ENCODE data around the gene HECW1. TPM values are rescaled to one million over a fixed set of nuclear protein-coding genes. Genes with fewer than 3 reads are reported as not detected.
A peak's percentile ranks its signal among the peaks of the same experiment; 100 is the strongest.
"Not testable (repeated sequence)": the region's sequence is repeated elsewhere in the genome, so short reads cannot be mapped to it uniquely, and the experiment has no call there.

The HECW1 gene
- total and polyA plus RNA-seq, 2 experiments from 2014 or later: 2.0 to 4.8 TPM

- Histone ChIP-seq H4K20me1 (ENCODE audit: insufficient read depth) (no peaks in the 10 kb centered on the region), H3K9ac (no peak overlapping the region), H3K4me1 (ENCODE audit: insufficient read depth) (peaks cover 11% of the 10 kb centered on the region; the same call in 1 of the 2 replicates), H3K27me3 (replicated peaks; ENCODE audit: insufficient read depth) (no peaks in the 10 kb centered on the region), H3K36me3 (ENCODE audit: low read depth) (no peaks in the 10 kb centered on the region), H3K79me2 (ENCODE audit: insufficient read depth) (no peaks in the 10 kb centered on the region), H3F3A (ENCODE audit: insufficient read depth) (no peaks in the 10 kb centered on the region), H3K4me3 (no peak overlapping the region), H3K27ac (no peak overlapping the region), H3K9me2 (ENCODE audit: insufficient read depth) (no peaks in the 10 kb centered on the region), H2AFZ (no peak overlapping the region), H3K4me2 (ENCODE audit: unreplicated experiment) (no peak overlapping the region), H3K9me3 (ENCODE audit: low read depth) (no peaks in the 10 kb centered on the region)
- no peak for DNase-seq
- WGBS, 2 experiments (ENCODE audit: low coverage in 1 of 2, low lambda C conversion rate in 2 of 2, missing lambda C conversion rate in 2 of 2): 79 to 84% methylated on average over 3 of the region's 3 CpGs
- in situ Hi-C loops (cut with MboI): no loop called here
- no peak for TF ChIP-seq EZH2phosphoT487 (IDR thresholded peaks at IDR 0.05; ENCODE audit: insufficient read depth, low read depth)
- no peak for TF ChIP-seq EZH2 (IDR thresholded peaks at IDR 0.05; ENCODE audit: insufficient read depth, poor library complexity, severe bottlenecking)
These were observed 100.5 kb downstream of the HECW1 start for GRCh38 chr7:43212921-43213320.

GRCh38 chr7:43215061-43215460 lies 102.6 kb downstream of the HECW1 start:
- H3K4me3 ChIP-seq: no peak overlapping the region
- no peaks in the 10 kb centered on the region for H3K36me3 ChIP-seq (ENCODE audit: low read depth)
- in situ Hi-C loops (cut with MboI): no loop called here
- TF ChIP-seq EZH2 (IDR thresholded peaks at IDR 0.05; ENCODE audit: insufficient read depth, poor library complexity, severe bottlenecking): no peak
- no peak for TF ChIP-seq EZH2phosphoT487 (IDR thresholded peaks at IDR 0.05; ENCODE audit: insufficient read depth, low read depth)
- H3K9me2 ChIP-seq (ENCODE audit: insufficient read depth): no peaks in the 10 kb centered on the region
- no peaks in the 10 kb centered on the region for H3K27me3 ChIP-seq (replicated peaks; ENCODE audit: insufficient read depth)
- 63 to 68% methylated on average over 6 of the region's 6 CpGs for WGBS, 2 experiments (ENCODE audit: low coverage in 1 of 2, low lambda C conversion rate in 2 of 2, missing lambda C conversion rate in 2 of 2)
- no peak overlapping the region for H3K9ac ChIP-seq
- peaks cover 11% of the 10 kb centered on the region; the same call in 1 of the 2 replicates for H3K4me1 ChIP-seq (ENCODE audit: insufficient read depth)
- no peaks in the 10 kb centered on the region for H4K20me1 ChIP-seq (ENCODE audit: insufficient read depth)
- H3K27ac ChIP-seq: no peak overlapping the region
- H2AFZ ChIP-seq: no peak overlapping the region
- H3K79me2 ChIP-seq (ENCODE audit: insufficient read depth): no peaks in the 10 kb centered on the region
- H3F3A ChIP-seq (ENCODE audit: insufficient read depth): no peaks in the 10 kb centered on the region
- DNase-seq: no peak
- no peaks in the 10 kb centered on the region for H3K9me3 ChIP-seq (ENCODE audit: low read depth)
- no peak overlapping the region for H3K4me2 ChIP-seq (ENCODE audit: unreplicated experiment)

GRCh38 chr7:43217055-43217454 lies 104.6 kb downstream of the HECW1 start:
- no peak overlapping the region for H3K27ac ChIP-seq
- TF ChIP-seq EZH2 (IDR thresholded peaks at IDR 0.05; ENCODE audit: insufficient read depth, poor library complexity, severe bottlenecking) (no peak), EZH2phosphoT487 (IDR thresholded peaks at IDR 0.05; ENCODE audit: insufficient read depth, low read depth) (no peak)
- H3K4me1 ChIP-seq (ENCODE audit: insufficient read depth): peaks cover 7% of the 10 kb centered on the region; the same call in 1 of the 2 replicates
- no peaks in the 10 kb centered on the region for H3K27me3 ChIP-seq (replicated peaks; ENCODE audit: insufficient read depth)
- H3K79me2 ChIP-seq (ENCODE audit: insufficient read depth): no peaks in the 10 kb centered on the region
- H3K9ac ChIP-seq: no peak overlapping the region
- in situ Hi-C loops (cut with MboI): no loop called here
- H2AFZ ChIP-seq: no peak overlapping the region
- DNase-seq: no peak
- 100% methylated on average over 2 of the region's 2 CpGs for WGBS, 2 experiments (ENCODE audit: low coverage in 1 of 2, low lambda C conversion rate in 2 of 2, missing lambda C conversion rate in 2 of 2)
- H3K4me3 ChIP-seq: no peak overlapping the region
- H4K20me1 ChIP-seq (ENCODE audit: insufficient read depth): no peaks in the 10 kb centered on the region
- no peaks in the 10 kb centered on the region for H3K36me3 ChIP-seq (ENCODE audit: low read depth)
- H3K9me3 ChIP-seq (ENCODE audit: low read depth): no peaks in the 10 kb centered on the region
- H3F3A ChIP-seq (ENCODE audit: insufficient read depth): no peaks in the 10 kb centered on the region
- H3K9me2 ChIP-seq (ENCODE audit: insufficient read depth): no peaks in the 10 kb centered on the region
- no peak overlapping the region for H3K4me2 ChIP-seq (ENCODE audit: unreplicated experiment)

GRCh38 chr7:43218901-43219300 lies 106.5 kb downstream of the HECW1 start:
- H3K27ac ChIP-seq; H3K9me2 ChIP-seq (ENCODE audit: insufficient read depth); H3K4me3 ChIP-seq; H4K20me1 ChIP-seq (ENCODE audit: insufficient read depth); H3K79me2 ChIP-seq (ENCODE audit: insufficient read depth); H3K9me3 ChIP-seq (ENCODE audit: low read depth); DNase-seq; H3K36me3 ChIP-seq (ENCODE audit: low read depth); H3K9ac ChIP-seq; H3K27me3 ChIP-seq (replicated peaks; ENCODE audit: insufficient read depth); H3F3A ChIP-seq (ENCODE audit: insufficient read depth); H3K4me1 ChIP-seq (ENCODE audit: insufficient read depth); H3K4me2 ChIP-seq (ENCODE audit: unreplicated experiment); H2AFZ ChIP-seq; in situ Hi-C loops (cut with MboI): not testable (repeated sequence)
- WGBS, 2 experiments (ENCODE audit: low coverage in 1 of 2, low lambda C conversion rate in 2 of 2, missing lambda C conversion rate in 2 of 2): 82 to 93% methylated on average over 4 of the region's 4 CpGs

- no peak overlapping the region for H2AFZ ChIP-seq
- peaks cover 6% of the 10 kb centered on the region; the same call in 1 of the 2 replicates for H3K4me1 ChIP-seq (ENCODE audit: insufficient read depth)
- no peaks in the 10 kb centered on the region for H3K9me3 ChIP-seq (ENCODE audit: low read depth)
- H3K36me3 ChIP-seq (ENCODE audit: low read depth): no peaks in the 10 kb centered on the region
- no peaks in the 10 kb centered on the region for H4K20me1 ChIP-seq (ENCODE audit: insufficient read depth)
- no peaks in the 10 kb centered on the region for H3K79me2 ChIP-seq (ENCODE audit: insufficient read depth)
- in situ Hi-C loops (cut with MboI): no loop called here
- TF ChIP-seq EZH2 (IDR thresholded peaks at IDR 0.05; ENCODE audit: insufficient read depth, poor library complexity, severe bottlenecking) (no peak), EZH2phosphoT487 (IDR thresholded peaks at IDR 0.05; ENCODE audit: insufficient read depth, low read depth) (no peak)
- no peak overlapping the region for H3K27ac ChIP-seq
- no peak overlapping the region for H3K4me3 ChIP-seq
- peak; percentile 89 for DNase-seq
- no peaks in the 10 kb centered on the region for H3F3A ChIP-seq (ENCODE audit: insufficient read depth)
- no peaks in the 10 kb centered on the region for H3K27me3 ChIP-seq (replicated peaks; ENCODE audit: insufficient read depth)
- no peak overlapping the region for H3K9ac ChIP-seq
- 37 to 40% methylated on average over 6 of the region's 6 CpGs for WGBS, 2 experiments (ENCODE audit: low coverage in 1 of 2, low lambda C conversion rate in 2 of 2, missing lambda C conversion rate in 2 of 2)
- H3K9me2 ChIP-seq (ENCODE audit: insufficient read depth): no peaks in the 10 kb centered on the region
- no peak overlapping the region for H3K4me2 ChIP-seq (ENCODE audit: unreplicated experiment)
These were observed 107.8 kb downstream of the HECW1 start for GRCh38 chr7:43220250-43220649.
